ENCODE data around the gene SFT2D3. TPM values are rescaled to one million over a fixed set of nuclear protein-coding genes. Genes with fewer than 3 reads are reported as not detected.

SFT2D3 gene
- total and polyA plus RNA-seq, 9 of the 15 experiments (the other 6 are each of a cell fraction or from before 2014, with no cell fraction given): 7.5 to 9.9 (median 8.9) TPM; not detected in 2

GRCh38 chr2:127701193-127701650 is at the start of gene SFT2D3 (continued):
- no peak for TF ChIP-seq IRF2 (CRISPR knock-in tag; IDR thresholded peaks at IDR 0.05)
- TF ChIP-seq SMAD3 (CRISPR knock-in tag; conservative IDR thresholded peaks at IDR 0.05): no peak
- no peak for TF ChIP-seq ZNF766 (CRISPR knock-in tag; conservative IDR thresholded peaks at IDR 0.05)
- TF ChIP-seq CHD7 (IDR thresholded peaks at IDR 0.05; ENCODE audit: low read depth, low read length): no peak
- no peak for TF ChIP-seq ZNF280B (CRISPR knock-in tag; IDR thresholded peaks at IDR 0.05)
- TF ChIP-seq PHF20 (IDR thresholded peaks at IDR 0.05; ENCODE audit: partially characterized antibody): peak; percentile 79
- TF ChIP-seq NR2C1 (IDR thresholded peaks at IDR 0.05): no peak
- TF ChIP-seq NR2C1 (tag; IDR thresholded peaks at IDR 0.05): no peak
- TF ChIP-seq ZNF217 (CRISPR knock-in tag; IDR thresholded peaks at IDR 0.05): no peak
- no peak for TF ChIP-seq CBX2 (IDR thresholded peaks at IDR 0.05; ENCODE audit: insufficient read depth, low read length, poor library complexity, severe bottlenecking)
- TF ChIP-seq BCOR (IDR thresholded peaks at IDR 0.05): no peak
- TF ChIP-seq, protein P1, sequence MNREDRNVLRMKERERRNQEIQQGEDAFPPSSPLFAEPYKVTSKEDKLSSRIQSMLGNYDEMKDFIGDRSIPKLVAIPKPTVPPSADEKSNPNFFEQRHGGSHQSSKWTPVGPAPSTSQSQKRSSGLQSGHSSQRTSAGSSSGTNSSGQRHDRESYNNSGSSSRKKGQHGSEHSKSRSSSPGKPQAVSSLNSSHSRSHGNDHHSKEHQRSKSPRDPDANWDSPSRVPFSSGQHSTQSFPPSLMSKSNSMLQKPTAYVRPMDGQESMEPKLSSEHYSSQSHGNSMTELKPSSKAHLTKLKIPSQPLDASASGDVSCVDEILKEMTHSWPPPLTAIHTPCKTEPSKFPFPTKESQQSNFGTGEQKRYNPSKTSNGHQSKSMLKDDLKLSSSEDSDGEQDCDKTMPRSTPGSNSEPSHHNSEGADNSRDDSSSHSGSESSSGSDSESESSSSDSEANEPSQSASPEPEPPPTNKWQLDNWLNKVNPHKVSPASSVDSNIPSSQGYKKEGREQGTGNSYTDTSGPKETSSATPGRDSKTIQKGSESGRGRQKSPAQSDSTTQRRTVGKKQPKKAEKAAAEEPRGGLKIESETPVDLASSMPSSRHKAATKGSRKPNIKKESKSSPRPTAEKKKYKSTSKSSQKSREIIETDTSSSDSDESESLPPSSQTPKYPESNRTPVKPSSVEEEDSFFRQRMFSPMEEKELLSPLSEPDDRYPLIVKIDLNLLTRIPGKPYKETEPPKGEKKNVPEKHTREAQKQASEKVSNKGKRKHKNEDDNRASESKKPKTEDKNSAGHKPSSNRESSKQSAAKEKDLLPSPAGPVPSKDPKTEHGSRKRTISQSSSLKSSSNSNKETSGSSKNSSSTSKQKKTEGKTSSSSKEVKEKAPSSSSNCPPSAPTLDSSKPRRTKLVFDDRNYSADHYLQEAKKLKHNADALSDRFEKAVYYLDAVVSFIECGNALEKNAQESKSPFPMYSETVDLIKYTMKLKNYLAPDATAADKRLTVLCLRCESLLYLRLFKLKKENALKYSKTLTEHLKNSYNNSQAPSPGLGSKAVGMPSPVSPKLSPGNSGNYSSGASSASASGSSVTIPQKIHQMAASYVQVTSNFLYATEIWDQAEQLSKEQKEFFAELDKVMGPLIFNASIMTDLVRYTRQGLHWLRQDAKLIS (CRISPR knock-in tag; IDR thresholded peaks at IDR 0.05): peak; percentile 96

Data from K562 (cell line).